HEK293T (cell line): ENCODE results near the gene ITFG1.

Experiments used
- ARNT ChIP-seq: fragments of 450-650 bp; IDR thresholded peaks from 2 replicates; pipeline ENCODE4 v1.6.1; 2017; ENCODE audit warnings: mild to moderate bottlenecking
- BHLHE40 ChIP-seq: fragments of 450-650 bp; IDR thresholded peaks from 2 replicates; pipeline ENCODE4 v1.6.1; 2016; ENCODE audit warnings: mild to moderate bottlenecking, moderate library complexity, borderline replicate concordance
- ELF4 ChIP-seq: fragments of 450-650 bp; IDR thresholded peaks from 2 replicates; pipeline ENCODE4 v1.6.1; 2017; ENCODE audit warnings: antibody characterized with exemption
- FOXA1 ChIP-seq: fragments of 450-650 bp; IDR thresholded peaks from 2 replicates; pipeline ENCODE4 v1.6.1; 2016; ENCODE audit warnings: mild to moderate bottlenecking
- FOXK2 ChIP-seq: fragments of 450-650 bp; IDR thresholded peaks from 2 replicates; pipeline ENCODE4 v1.6.1; 2016; ENCODE audit warnings: mild to moderate bottlenecking
- FOXM1 ChIP-seq: fragments of 450-650 bp; IDR thresholded peaks from 2 replicates; pipeline ENCODE4 v1.6.1; 2017; ENCODE audit warnings: mild to moderate bottlenecking, borderline replicate concordance
- HDGF ChIP-seq: fragments of 450-650 bp; IDR thresholded peaks from 2 replicates; pipeline ENCODE4 v1.6.1; 2017; ENCODE audit warnings: antibody characterized with exemption, borderline replicate concordance
- L3MBTL2 ChIP-seq: fragments of 450-650 bp; conservative IDR thresholded peaks from 2 replicates; pipeline ENCODE4 v1.6.1; 2016; ENCODE audit warnings: mild to moderate bottlenecking
- LEF1 ChIP-seq: fragments of 450-650 bp; IDR thresholded peaks from 2 replicates; pipeline ENCODE4 v1.6.1; 2017; ENCODE audit warnings: mild to moderate bottlenecking, borderline replicate concordance
- SP1 ChIP-seq: fragments of 450-650 bp; IDR thresholded peaks from 2 replicates; pipeline ENCODE4 v1.6.1; 2017
- SUZ12 ChIP-seq: fragments of 450-650 bp; IDR thresholded peaks from 2 replicates; pipeline ENCODE4 v1.6.1; 2016; ENCODE audit warnings: mild to moderate bottlenecking
- TARDBP ChIP-seq: fragments of 450-650 bp; IDR thresholded peaks from 2 replicates; pipeline ENCODE4 v1.6.1; 2016
- ZNF384 ChIP-seq: fragments of 450-650 bp; IDR thresholded peaks from 2 replicates; pipeline ENCODE4 v1.6.1; 2016
- TF ChIP-seq, protein P1 (sequence below): fragments of 450-650 bp; IDR thresholded peaks from 2 replicates; pipeline ENCODE4 v1.6.1; 2016

DNA sequence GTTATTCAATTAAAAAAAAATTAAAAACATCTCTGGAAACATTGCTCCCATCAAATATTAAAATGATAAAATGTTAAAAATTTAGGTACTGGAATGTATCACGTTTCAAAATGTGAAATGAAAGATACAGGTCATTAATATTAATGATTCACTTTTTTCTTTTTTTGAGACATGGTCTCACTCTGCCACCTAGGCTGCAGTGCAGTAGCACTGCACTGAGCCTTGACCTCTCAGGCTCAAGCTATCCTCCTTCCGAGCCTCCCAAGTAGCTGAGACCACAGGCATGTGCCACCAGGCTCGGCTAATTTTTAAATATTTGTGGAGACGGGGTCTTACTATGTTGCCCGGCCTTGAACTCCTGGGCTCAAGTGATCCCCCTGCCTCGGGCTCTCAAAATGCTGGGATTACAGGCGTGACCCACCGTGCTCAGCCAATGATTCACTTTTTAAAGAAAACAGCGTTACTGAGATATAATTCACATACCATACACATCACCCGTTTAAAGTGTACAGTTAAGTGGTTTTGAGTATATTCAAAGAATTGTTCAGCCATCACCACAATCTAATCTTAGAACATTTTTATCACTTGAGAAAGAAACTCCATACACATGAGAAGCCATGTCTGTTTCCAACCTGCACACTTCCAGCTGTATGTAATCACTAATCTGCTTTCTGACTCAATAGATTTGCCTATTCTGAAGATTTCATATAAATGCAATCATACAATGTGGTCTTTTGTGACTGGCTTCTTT, 298.0 kb downstream of the ITFG1 start:
- TF ChIP-seq SUZ12 (no peak), TARDBP (no peak), LEF1 (no peak), L3MBTL2 (no peak), SP1 (no peak), ZNF384 (no peak), ARNT (no peak), FOXA1 (no peak), FOXK2 (no peak), BHLHE40 (no peak), FOXM1 (no peak), HDGF (no peak), ELF4 (no peak)
- TF ChIP-seq, protein P1, sequence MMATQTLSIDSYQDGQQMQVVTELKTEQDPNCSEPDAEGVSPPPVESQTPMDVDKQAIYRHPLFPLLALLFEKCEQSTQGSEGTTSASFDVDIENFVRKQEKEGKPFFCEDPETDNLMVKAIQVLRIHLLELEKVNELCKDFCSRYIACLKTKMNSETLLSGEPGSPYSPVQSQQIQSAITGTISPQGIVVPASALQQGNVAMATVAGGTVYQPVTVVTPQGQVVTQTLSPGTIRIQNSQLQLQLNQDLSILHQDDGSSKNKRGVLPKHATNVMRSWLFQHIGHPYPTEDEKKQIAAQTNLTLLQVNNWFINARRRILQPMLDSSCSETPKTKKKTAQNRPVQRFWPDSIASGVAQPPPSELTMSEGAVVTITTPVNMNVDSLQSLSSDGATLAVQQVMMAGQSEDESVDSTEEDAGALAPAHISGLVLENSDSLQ: no peak
